Left lung (tissue), 10 donors: ENCODE measurements around the gene SF1. TPM values are rescaled to one million over a fixed set of nuclear protein-coding genes. Genes with fewer than 3 reads are reported as not detected.

ENCODE experiments used
- ATAC-seq: fragments of 200-7000 bp; cut with Tn5 transposase; one replicate; pipeline ENCODE4 v1.9.1; 2020; ENCODE audit warnings: moderate library complexity
- DNase-seq, 4 donors: peaks; one replicate each; pipeline ENCODE4 v3.0.0-alpha.2; 2013 to 2020
- H3K27ac ChIP-seq, 2 donors: fragments of 200-600 bp; sonication (generic) in 1 of 2; one replicate each; pipeline versions ENCODE4 v1.5.0 to v1.8.0; 2020 to 2021
- H3K27me3 ChIP-seq, 2 donors: fragments of 200-600 bp; sonication (generic) in 1 of 2; one replicate each; pipeline versions ENCODE4 v1.5.0 to v1.8.0; 2020 to 2021
- H3K36me3 ChIP-seq, 2 donors: fragments of 200-600 bp; sonication (generic) in 1 of 2; one replicate each; pipeline versions ENCODE4 v1.5.0 to v1.8.0; 2020 to 2021
- H3K4me1 ChIP-seq, 2 donors: fragments of 200-600 bp; one replicate each; pipeline ENCODE4 v1.8.0; 2021
- H3K4me3 ChIP-seq, 2 donors: fragments of 200-600 bp; sonication (generic) in 1 of 2; one replicate each; pipeline versions ENCODE4 v1.5.0 to v1.8.0; 2020 to 2021; ENCODE audit warnings: mild to moderate bottlenecking in 1 of 2
- H3K9me3 ChIP-seq, 2 donors: fragments of 200-600 bp; sonication (generic) in 1 of 2; one replicate each; pipeline versions ENCODE4 v1.5.0 to v1.8.0; 2020 to 2021
- intact Hi-C, 2 donors: fragments of 100-400 bp; cut with DNase I; formaldehyde crosslinking; loops; one replicate each; pipeline versions ENCODE4 v1.11.2 to v1.14.2; 2022
- polyA plus RNA-seq, 6 donors: library from polyadenylated mRNA; unstranded; fragments of 120-200 nt; gene quantifications; one replicate each; pipeline ENCODE4 v1.2.1, GENCODE V29; 2013; ENCODE audit not compliant: insufficient read length in 6 of 6
- total RNA-seq, 2 donors: library from RNA; stranded (reverse); fragmentation: NEBNext Ultra II Directional; extraction: Animal tissue kit (Norgen Biotek cat#: 25700); gene quantifications; one replicate each; pipeline ENCODE4 v1.2.1, GENCODE V29; 2021
- TF ChIP-seq, protein P1 (sequence below), 2 donors: fragments of 200-600 bp; sonication (generic) in 1 of 2; IDR thresholded peaks; one replicate each; pipeline versions ENCODE4 v1.5.0 to v1.8.0; 2021; ENCODE audit warnings: antibody characterized with exemption in 2 of 2
- donor health status: DM: no; HTN: yes; CAD: no.
- donor health status: DM: no; HTN: no; CAD: no.

The SF1 gene
- total and polyA plus RNA-seq, 8 donors: 169 to 519 (median 446) TPM

DNA sequence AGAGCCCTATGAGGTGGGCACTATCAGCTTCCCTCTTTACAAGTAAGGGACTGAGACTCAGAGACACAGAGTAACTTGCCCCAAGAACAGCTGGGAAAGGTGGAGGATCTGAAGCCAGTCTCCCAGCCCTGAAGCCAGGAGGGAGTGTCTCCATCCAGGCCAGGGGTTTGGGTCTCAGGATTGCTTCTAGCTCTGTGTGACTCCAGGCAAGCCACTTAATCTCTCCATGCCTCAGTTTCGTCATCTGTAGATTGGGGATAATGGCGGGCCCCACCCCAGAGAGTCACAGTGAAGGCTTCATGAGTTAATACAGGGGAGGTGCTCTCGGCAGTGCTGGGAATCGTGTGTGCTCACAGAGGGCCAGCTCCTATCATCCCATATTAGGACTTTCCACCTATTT lies 14.1 kb upstream of the SF1 start:
- Histone ChIP-seq H3K4me3 (no peak overlapping the region), H3K4me1 (peaks cover 0 to 14% of the 10 kb centered on the region in 2 donors), H3K27ac (no peak overlapping the region), H3K36me3 (peaks cover 0 to 60% of the 10 kb centered on the region in 2 donors), H3K9me3 (no peaks in the 10 kb centered on the region), H3K27me3 (no peaks in the 10 kb centered on the region)
- ATAC-seq (no peak), DNase-seq (no peak)
- intact Hi-C loops: no loop called here
- TF ChIP-seq, protein P1, sequence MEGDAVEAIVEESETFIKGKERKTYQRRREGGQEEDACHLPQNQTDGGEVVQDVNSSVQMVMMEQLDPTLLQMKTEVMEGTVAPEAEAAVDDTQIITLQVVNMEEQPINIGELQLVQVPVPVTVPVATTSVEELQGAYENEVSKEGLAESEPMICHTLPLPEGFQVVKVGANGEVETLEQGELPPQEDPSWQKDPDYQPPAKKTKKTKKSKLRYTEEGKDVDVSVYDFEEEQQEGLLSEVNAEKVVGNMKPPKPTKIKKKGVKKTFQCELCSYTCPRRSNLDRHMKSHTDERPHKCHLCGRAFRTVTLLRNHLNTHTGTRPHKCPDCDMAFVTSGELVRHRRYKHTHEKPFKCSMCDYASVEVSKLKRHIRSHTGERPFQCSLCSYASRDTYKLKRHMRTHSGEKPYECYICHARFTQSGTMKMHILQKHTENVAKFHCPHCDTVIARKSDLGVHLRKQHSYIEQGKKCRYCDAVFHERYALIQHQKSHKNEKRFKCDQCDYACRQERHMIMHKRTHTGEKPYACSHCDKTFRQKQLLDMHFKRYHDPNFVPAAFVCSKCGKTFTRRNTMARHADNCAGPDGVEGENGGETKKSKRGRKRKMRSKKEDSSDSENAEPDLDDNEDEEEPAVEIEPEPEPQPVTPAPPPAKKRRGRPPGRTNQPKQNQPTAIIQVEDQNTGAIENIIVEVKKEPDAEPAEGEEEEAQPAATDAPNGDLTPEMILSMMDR (IDR thresholded peaks at IDR 0.05): no peak

DNA sequence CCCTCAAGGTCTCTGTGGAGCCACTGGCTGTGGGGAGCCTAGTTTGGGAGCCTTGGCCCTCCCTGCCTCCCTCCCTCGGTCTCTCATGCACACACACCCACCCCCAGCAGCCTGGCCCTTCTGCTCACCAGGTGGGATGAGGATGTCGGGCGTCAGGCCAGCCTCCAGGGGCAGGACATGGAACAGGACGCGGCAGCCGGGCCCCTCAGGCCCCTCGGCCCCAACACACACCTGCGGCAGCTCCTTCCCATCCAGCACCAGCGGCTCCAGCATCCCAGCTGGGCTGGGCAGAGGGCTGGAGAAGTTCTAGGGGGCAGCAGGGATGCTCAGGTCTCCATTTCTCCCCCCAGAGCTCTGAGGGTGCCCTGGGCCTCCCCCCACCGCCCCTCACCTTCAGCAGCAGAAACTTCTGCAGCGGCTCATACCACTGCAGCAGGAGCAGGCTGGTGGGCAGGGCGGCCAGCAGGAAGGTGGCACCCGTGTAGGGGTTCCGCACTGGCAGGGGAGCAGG lies 13.5 kb upstream of the SF1 start:
- no peak overlapping the region for H3K4me3 ChIP-seq
- intact Hi-C loops: no loop called here
- H3K4me1 ChIP-seq: peaks cover 0 to 12% of the 10 kb centered on the region in 2 donors
- ATAC-seq (no peak), DNase-seq (peak in 1 of 4 donors; percentile 21)
- no peak overlapping the region for H3K27ac ChIP-seq
- H3K9me3 ChIP-seq: no peaks in the 10 kb centered on the region
- peaks cover 0 to 54% of the 10 kb centered on the region in 2 donors for H3K36me3 ChIP-seq
- no peaks in the 10 kb centered on the region for H3K27me3 ChIP-seq
- TF ChIP-seq, protein P1 (IDR thresholded peaks at IDR 0.05): no peak

DNA sequence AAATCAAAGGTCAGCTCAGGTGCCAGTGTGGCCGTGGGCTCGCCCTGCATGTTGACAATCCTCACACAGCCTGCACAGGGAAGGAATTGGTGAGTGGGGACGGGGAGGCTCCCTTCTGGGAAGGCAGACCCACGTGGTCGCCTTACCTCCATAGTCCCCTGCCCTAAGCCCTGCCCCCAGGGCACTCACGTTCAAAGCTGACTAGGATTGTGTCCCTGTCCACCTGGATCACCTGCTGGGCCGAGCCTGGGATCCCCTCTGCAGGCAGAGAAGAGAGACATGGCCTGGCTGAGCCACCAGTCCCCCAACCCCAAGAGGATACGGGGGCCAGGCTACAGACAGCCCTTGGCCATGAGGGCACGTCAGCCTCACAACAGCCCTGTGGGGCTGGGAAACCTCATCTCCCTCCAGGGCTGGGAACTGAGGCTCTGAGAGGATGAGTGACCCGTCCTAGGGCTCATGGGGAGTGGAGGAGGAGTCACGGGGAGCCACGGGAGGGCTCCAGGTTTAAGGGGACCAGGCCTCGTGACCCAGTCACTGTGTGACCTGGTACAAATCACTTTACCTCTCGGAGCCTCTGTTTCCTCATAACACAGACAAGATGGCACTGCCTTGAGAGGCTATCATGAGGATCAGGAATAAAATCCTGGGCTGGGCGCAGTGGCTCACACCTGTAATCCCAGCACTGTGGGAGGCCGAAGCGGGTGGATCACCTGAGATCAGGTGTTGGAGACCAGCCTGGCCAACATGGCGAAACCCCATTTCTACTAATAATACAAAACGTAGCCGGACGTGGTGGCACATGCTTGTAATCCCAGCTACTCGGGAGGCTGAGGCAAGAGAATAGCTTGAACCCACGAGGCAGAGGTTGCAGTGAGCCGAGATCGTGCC lies 12.1 kb upstream of the SF1 start:
- intact Hi-C loops: no loop called here
- ATAC-seq: no peak

DNA sequence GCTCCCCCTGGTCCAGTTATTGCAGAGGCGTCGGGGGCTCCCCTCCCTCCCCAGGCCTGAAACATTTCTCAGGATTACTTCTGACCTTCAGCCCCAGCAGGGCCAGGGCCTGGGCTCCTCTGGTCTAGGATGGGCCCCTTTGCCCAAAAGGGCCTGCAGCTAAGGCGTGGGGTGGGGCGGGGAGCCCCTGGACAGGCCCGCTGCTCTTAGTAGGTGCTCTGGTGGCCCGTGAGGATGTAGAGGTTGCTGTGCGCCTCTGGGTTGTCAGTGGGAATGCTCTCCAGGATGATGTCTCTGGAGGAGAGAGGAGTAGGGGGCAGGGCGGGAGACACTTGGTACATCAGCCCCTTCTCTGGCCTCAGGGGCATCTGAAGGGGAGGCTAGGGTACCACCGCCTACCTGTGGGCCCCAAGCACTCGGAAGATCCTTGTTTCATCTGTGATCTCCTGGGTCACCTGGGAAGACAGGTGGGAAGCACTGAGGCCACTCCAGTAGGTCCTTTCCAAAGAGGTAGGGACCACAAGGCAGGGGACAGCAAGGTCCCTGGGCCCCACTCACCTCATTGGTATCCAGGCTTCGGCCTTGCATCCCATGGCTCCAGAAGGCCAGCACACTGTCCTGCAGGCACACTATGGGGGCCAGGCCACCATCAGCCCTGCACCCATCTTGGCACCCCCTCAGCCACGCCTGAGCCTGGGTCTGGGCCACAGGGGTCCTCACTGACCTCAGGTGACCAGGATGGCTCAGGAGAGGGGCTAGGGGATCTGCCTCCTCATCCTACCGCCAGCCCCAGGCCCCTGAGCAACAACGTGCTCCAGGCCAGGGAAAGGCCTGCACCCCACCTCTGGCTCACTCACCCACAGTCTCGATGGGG lies 11.2 kb upstream of the SF1 start:
- DNase-seq: peak in 1 of 4 donors; percentile 27
- Histone ChIP-seq H3K36me3 (peaks cover 0 to 44% of the 10 kb centered on the region in 2 donors), H3K27me3 (no peaks in the 10 kb centered on the region), H3K4me1 (peaks cover 0 to 9% of the 10 kb centered on the region in 2 donors), H3K27ac (no peak overlapping the region), H3K9me3 (no peaks in the 10 kb centered on the region), H3K4me3 (no peak overlapping the region)
- ATAC-seq: no peak
- TF ChIP-seq, protein P1 (IDR thresholded peaks at IDR 0.05): no peak
- intact Hi-C loops: no loop called here

More for the DNA sequence above, 12.1 kb upstream of the SF1 start:
- H3K4me1 ChIP-seq: peaks cover 0 to 9% of the 10 kb centered on the region in 2 donors
- TF ChIP-seq, protein P1 (IDR thresholded peaks at IDR 0.05): no peak
- H3K27me3 ChIP-seq: no peaks in the 10 kb centered on the region
- no peaks in the 10 kb centered on the region for H3K9me3 ChIP-seq
- peak in 2 of 4 donors; percentile 31 to 58 for DNase-seq
- peaks cover 0 to 44% of the 10 kb centered on the region in 2 donors for H3K36me3 ChIP-seq
- no peak overlapping the region for H3K27ac ChIP-seq
- H3K4me3 ChIP-seq: no peak overlapping the region
